GM18858 (cell line): ENCODE results near the gene CDC25B.
A peak's percentile ranks its signal among the peaks of the same experiment; 100 is the strongest.
"Not testable (repeated sequence)": the region's sequence is repeated elsewhere in the genome, so short reads cannot be mapped to it uniquely, and the experiment has no call there.

Source experiments
- ATAC-seq: cut with Tn5 transposase; IDR thresholded peaks from one replicate; pipeline ENCODE4 v1.9.1; 2021; ENCODE audit not compliant: unreplicated experiment

Gene CDC25B

GRCh38 chr20:3821996-3822395 is 25.9 kb downstream of the CDC25B start:
- ATAC-seq = no peak

DNA sequence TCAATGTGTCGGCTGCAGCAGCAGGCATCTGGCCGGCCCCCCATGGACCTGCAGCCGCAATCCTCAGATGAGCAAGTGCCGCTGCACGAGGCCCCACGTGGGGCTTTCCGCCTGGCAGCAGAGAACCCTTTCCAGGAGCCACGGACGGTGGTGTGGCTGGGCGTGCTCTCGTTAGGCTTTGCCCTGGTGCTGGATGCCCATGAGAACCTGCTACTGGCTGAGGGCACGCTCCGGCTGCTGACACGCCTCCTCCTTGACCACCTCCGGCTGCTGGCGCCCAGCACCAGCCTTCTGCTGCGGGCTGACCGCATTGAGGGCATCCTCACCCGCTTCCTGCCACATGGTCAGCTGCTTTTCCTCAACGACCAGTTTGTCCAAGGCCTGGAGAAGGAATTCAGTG is 27.8 kb downstream of the CDC25B start:
- ATAC-seq = no peak

DNA sequence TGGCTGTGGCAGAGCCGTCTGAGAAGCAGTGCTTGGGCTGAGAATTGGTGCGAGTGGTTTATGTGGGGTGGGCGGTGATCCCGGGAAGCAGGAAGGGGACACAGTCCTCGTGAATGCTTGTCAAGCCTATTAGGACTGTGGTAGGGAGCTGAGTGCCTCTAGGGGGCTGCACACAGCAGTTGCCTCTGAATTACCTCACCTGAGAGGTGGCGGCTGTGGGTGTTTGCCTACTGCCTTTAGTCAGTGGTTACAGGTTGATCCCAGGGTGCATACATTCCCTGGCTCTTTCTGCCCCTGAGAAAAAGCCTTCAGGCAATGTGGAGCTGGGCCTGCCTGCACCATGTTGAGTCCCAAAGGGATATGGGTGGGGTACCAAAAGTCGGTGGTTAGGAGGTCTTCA is 29.4 kb downstream of the CDC25B start:
- ATAC-seq = no peak

- no peak for ATAC-seq
Measured at GRCh38 chr20:3826420-3826819, 30.3 kb downstream of the CDC25B start.

GRCh38 chr20:3828798-3829197 is 32.7 kb downstream of the CDC25B start:
- no peak for ATAC-seq

DNA sequence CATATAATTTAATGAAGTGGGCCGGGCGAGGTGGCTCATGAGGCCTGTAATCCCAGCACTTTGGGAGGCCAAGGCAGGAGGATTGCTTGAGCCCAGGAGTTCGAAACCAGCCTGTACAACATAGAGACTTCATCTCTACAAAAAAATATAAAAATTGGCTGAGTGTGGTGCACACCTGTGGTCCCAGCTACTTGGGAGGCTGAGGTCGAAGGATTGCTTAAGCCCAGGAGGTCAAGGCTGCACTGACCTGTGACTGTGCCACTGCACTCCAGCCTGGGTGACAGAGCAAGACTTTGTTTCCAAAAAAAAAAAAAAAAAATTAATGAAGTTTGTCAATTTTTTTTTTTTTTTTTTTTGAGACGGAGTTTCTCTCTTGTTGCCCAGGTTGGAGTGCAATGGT is 33.8 kb downstream of the CDC25B start:
- ATAC-seq = not testable (repeated sequence)

- ATAC-seq = no peak
Measured at GRCh38 chr20:3836132-3836531, 40.0 kb downstream of the CDC25B start.

DNA sequence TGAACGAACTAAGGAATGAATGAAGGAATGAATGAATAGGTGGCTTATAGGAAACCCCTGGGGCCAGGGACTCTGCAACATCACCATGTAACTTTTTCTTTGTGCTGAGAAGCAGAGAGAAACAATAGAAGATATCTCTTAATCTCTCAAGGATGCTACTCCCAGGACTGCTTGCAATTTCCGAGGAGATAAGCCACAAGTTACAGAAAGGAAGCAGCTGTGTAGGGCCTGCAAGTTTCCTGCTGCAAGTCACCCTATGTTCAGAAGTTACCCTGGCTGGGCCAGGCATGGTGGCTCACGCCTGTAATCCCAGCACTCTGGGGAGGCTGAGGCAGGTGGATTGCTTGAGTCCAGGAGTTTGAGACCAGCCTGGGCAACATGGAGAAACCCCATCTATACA is 43.2 kb downstream of the CDC25B start:
- no peak for ATAC-seq

GRCh38 chr20:3840201-3840600 is 44.1 kb downstream of the CDC25B start:
- not testable (repeated sequence) for ATAC-seq

DNA sequence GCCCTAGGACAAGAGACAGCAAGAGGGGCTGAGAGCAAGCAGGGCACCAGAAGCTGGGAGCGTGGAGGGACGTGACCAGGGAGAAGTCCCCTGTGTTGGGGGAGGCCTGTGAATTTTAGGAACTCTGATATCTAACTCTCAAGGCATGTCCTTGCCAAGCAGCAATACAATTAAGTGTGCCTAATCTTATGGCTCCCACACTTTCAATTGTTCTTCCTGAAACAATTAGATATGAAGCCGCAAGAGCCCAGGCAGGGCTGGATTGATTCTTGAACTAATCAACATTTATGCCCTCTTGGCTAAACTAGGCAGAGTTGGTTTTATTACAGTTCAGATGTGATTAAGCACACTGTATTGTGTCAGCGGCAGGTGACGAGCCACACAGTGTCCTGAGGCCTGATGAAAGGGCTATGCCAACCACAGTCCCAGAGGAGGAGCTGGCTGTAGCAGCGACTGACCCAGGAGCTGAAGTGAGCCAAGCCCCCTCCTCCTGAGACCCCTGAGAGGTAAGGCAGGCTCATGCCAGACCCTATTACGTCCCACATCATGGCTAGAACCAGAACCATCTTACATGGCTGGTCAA is 46.3 kb downstream of the CDC25B start:
- no peak for ATAC-seq

DNA sequence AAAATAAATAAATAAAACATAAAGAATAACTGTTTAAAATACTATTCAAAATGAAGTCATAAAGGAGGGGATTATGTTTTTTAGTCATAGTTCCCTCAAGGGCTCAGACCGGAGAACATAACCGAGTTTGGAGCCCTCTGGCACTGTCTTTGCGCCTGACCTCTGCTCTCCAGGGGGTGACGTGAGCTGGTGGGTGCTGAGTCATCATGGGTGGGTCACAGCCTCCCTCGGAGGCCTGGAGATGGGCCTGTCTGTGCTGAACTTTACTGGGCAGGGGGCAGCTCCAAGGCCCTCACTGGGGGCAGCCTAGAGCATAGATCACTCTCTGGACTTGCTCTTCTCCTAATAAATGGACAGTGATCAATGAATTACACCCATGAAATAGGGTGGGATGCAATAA is 47.4 kb downstream of the CDC25B start:
- no peak for ATAC-seq

- not testable (repeated sequence) for ATAC-seq
Measured at GRCh38 chr20:3843990-3844619, 48.0 kb downstream of the CDC25B start.

DNA sequence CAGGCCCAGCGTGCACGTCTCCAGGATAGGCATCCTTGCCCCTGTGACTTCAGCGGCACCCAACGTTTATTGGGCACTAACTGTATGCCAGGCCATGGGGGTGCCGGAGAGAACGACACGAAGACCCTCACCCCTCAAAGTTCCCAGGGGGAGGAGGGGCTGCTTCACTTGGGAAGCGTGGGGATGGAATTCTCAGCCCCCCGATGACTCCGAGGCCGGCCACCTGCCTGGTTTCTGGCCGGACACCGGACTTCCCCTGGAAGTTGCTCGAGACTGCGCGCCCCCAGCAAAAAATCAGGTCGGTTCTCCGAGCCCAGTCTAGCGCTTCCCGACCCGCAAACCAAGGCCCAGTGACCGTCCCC is 50.2 kb downstream of the CDC25B start:
- ATAC-seq = no peak

- ATAC-seq = peak; percentile 75
Measured at GRCh38 chr20:3846740-3847428, 50.8 kb downstream of the CDC25B start, which contains the start of gene MAVS. Gene MAVS (plus strand): TSS chr20:3846834. CDS start chr20:3854625, 7,791 bp downstream.

GRCh38 chr20:3847429-3847940 is 51.4 kb downstream of the CDC25B start:
- ATAC-seq = no peak

- ATAC-seq = no peak
Measured at GRCh38 chr20:3848565-3848964, 52.5 kb downstream of the CDC25B start.

DNA sequence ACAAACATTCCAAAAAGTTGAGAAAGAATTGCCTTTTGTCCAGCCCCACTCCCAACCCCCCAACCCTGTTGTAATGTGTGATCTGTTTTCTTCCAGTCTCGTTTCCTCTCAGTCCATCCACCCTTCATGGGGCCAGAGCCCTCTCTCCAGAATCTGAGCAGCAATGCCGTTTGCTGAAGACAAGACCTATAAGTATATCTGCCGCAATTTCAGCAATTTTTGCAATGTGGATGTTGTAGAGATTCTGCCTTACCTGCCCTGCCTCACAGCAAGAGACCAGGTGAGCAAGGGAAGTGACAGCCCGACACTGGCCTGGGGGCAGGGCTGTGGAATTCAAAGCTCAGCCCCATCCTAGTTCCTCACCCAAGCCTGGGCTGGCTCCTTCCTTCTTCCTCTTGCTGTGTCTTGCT is 58.4 kb downstream of the CDC25B start:
- ATAC-seq = no peak
